HCT116 (cell line): ENCODE results near the gene ZBTB16. TPM values are rescaled to one million over a fixed set of nuclear protein-coding genes. Genes with fewer than 3 reads are reported as not detected.

Experiments used
- ATAC-seq: fragments of 200-7000 bp; cut with Tn5 transposase; 2 replicates; pipeline ENCODE4 v1.9.1; 2020; ENCODE audit warnings: mild to moderate bottlenecking, moderate library complexity
- BruUV-seq: library from RNA; stranded (reverse); fragments of 400-500 nt; replicated peaks from 2 replicates; lab custom pipeline; 2021; lab: Mats Ljungman, UMichigan
- CTCF ChIA-PET: fragments of 300-600 bp; sonication (Branson Sonifier 250); formaldehyde crosslinking; loops from one replicate; lab custom pipeline; 2021; ENCODE audit warnings: antibody characterized with exemption; lab: Charles Lee
- POLR2A ChIA-PET: fragments of 300-600, 350-600 bp; sonication (Branson Sonifier 250); formaldehyde crosslinking; loops from one replicate; lab custom pipeline; 2021; ENCODE audit warnings: antibody characterized with exemption; lab: Charles Lee
- RAD21 ChIA-PET, 2 experiments: fragments of 300-600 bp; sonication (Branson Sonifier 250); formaldehyde crosslinking; loops; one replicate each; lab custom pipeline; 2023; ENCODE audit warnings: low total read pairs in 2 of 2; ENCODE audit not compliant: uncharacterized antibody in 2 of 2, unreplicated experiment in 2 of 2, low non-redundant PET in 1 of 2; lab: Charles Lee
- DNase-seq: peaks from one replicate; pipeline ENCODE4 v3.0.0-alpha.2; 2010; ENCODE audit warnings: low read depth, low spot score
- H2AFZ ChIP-seq: fragments of 200-600 bp; shearing (Covaris generic), sonication (generic); 2 replicates; pipeline ENCODE4 v1.6.1; 2017; ENCODE audit warnings: low read depth, mixed run types, mixed read lengths, antibody characterized with exemption, low read length; ENCODE audit not compliant: poor library complexity, severe bottlenecking
- H3K27ac ChIP-seq: 2 replicates; pipeline ENCODE4 v1.5.1; 2012; ENCODE audit warnings: low read depth, low read length
- H3K27me3 ChIP-seq: fragments of 200-600 bp; sonication (generic); 2 replicates; pipeline ENCODE4 v1.6.1; 2016; ENCODE audit warnings: mixed run types, low read length, mixed read lengths; ENCODE audit not compliant: insufficient read depth
- H3K36me3 ChIP-seq, 2 experiments: fragments of 200-500 bp in 1 of 2; fragments of 200-600 bp in 1 of 2; sonication (Bioruptor generic) in 1 of 2; sonication (generic) in 1 of 2; 2 replicates each; pipeline versions ENCODE4 v1.5.1 to v1.6.1; 2014 to 2016; ENCODE audit warnings: low read length in 2 of 2, inconsistent platforms in 1 of 2, mixed read lengths in 1 of 2, mixed run types in 1 of 2; ENCODE audit not compliant: insufficient read depth in 2 of 2, control insufficient read depth in 1 of 2
- H3K4me1 ChIP-seq, 2 experiments: fragments of 200-600 bp in 1 of 2; sonication (generic) in 1 of 2; 2 replicates each; pipeline versions ENCODE4 v1.5.1 to v1.6.1; 2012 to 2017; ENCODE audit warnings: low read length in 2 of 2, inconsistent platforms in 1 of 2, mild to moderate bottlenecking in 1 of 2, mixed read lengths in 1 of 2, mixed run types in 1 of 2, moderate library complexity in 1 of 2; ENCODE audit not compliant: insufficient read depth in 2 of 2, control insufficient read depth in 1 of 2
- H3K4me2 ChIP-seq: fragments of 200-600 bp; sonication (generic); 2 replicates; pipeline ENCODE4 v1.6.1; 2017; ENCODE audit warnings: mixed run types, low read length, mixed read lengths
- H3K4me3 ChIP-seq, 2 experiments: fragments of 200-600 bp in 1 of 2; sonication (generic) in 1 of 2; replicated peaks in 1 of 2; 2 replicates each; pipeline ENCODE4 v1.5.1; 2011 to 2016; ENCODE audit warnings: low read length in 2 of 2, control low read depth in 1 of 2, low read depth in 1 of 2, mild to moderate bottlenecking in 1 of 2, mixed read lengths in 1 of 2, mixed run types in 1 of 2
- H3K79me2 ChIP-seq: fragments of 200-600 bp; sonication (generic); 2 replicates; pipeline ENCODE4 v1.6.1; 2017; ENCODE audit warnings: mild to moderate bottlenecking, mixed run types, low read length, moderate library complexity, mixed read lengths; ENCODE audit not compliant: insufficient read depth
- H3K9ac ChIP-seq: fragments of 200-600 bp; sonication (generic); 2 replicates; pipeline ENCODE4 v1.6.1; 2016; ENCODE audit warnings: low read length, mixed read lengths
- H3K9me2 ChIP-seq: fragments of 200-600 bp; sonication (generic), shearing (Covaris generic); 2 replicates; pipeline ENCODE4 v1.6.1; 2017; ENCODE audit warnings: mixed run types, mild to moderate bottlenecking, moderate library complexity; ENCODE audit not compliant: insufficient read depth
- H3K9me3 ChIP-seq, 2 experiments: fragments of 200-500 bp in 1 of 2; fragments of 200-600 bp in 1 of 2; sonication (Bioruptor generic) in 1 of 2; sonication (generic) in 1 of 2; 2 replicates each; pipeline ENCODE4 v1.6.1; 2014 to 2017; ENCODE audit warnings: low read length in 2 of 2, mixed read lengths in 2 of 2, inconsistent platforms in 1 of 2, low read depth in 1 of 2, mild to moderate bottlenecking in 1 of 2, mixed run types in 1 of 2, moderate library complexity in 1 of 2; ENCODE audit not compliant: control insufficient read depth in 1 of 2, insufficient read depth in 1 of 2
- H4K20me1 ChIP-seq: fragments of 200-600 bp; sonication (generic), shearing (Covaris generic); 2 replicates; pipeline ENCODE4 v1.6.1; 2017; ENCODE audit warnings: mixed run types, mild to moderate bottlenecking, moderate library complexity; ENCODE audit not compliant: insufficient read depth
- CBX3 ChIP-seq: IDR thresholded peaks from 2 replicates; pipeline ENCODE4 v1.6.1; 2012; ENCODE audit warnings: low read depth
- EGR1 ChIP-seq: IDR thresholded peaks from 2 replicates; pipeline ENCODE4 v1.6.1; 2012; ENCODE audit warnings: low read depth
- ELF1 ChIP-seq: IDR thresholded peaks from 2 replicates; pipeline ENCODE4 v1.6.1; 2012; ENCODE audit warnings: low read depth, borderline replicate concordance
- EZH2 ChIP-seq: fragments of 200-600 bp; sonication (generic); IDR thresholded peaks from 2 replicates; pipeline ENCODE4 v1.6.1; 2017; ENCODE audit warnings: antibody characterized with exemption, mixed run types
- EZH2phosphoT487 ChIP-seq: fragments of 200-600 bp; IDR thresholded peaks from 2 replicates; pipeline ENCODE4 v1.6.1; 2018; ENCODE audit warnings: antibody characterized with exemption, borderline replicate concordance
- MAX ChIP-seq: IDR thresholded peaks from 2 replicates; pipeline ENCODE4 v1.6.1; 2012
- SRF ChIP-seq: IDR thresholded peaks from 2 replicates; pipeline ENCODE4 v1.6.1; 2012; ENCODE audit warnings: low read depth
- YY1 ChIP-seq: IDR thresholded peaks from 2 replicates; pipeline ENCODE4 v1.6.1; 2011; ENCODE audit warnings: low read length, low read depth, moderate library complexity, mild to moderate bottlenecking; ENCODE audit not compliant: insufficient replicate concordance; ENCODE audit errors: extremely low read depth
- intact Hi-C: fragments of 100-400 bp; cut with micrococcal nuclease; formaldehyde crosslinking; loops from 2 replicates; pipeline ENCODE4 v1.10.0; 2022
- total RNA-seq: library from RNA; stranded (reverse); gene quantifications from one replicate; pipeline ENCODE4 v1.2.1, GENCODE V29; 2021; ENCODE audit not compliant: unreplicated experiment
- TF ChIP-seq, protein P1 (sequence below): IDR thresholded peaks from 2 replicates; pipeline ENCODE4 v1.6.1; 2012; ENCODE audit warnings: low read depth

ZBTB16 gene
- total RNA-seq, 1 experiment from 2014 or later: 0.30 TPM

DNA sequence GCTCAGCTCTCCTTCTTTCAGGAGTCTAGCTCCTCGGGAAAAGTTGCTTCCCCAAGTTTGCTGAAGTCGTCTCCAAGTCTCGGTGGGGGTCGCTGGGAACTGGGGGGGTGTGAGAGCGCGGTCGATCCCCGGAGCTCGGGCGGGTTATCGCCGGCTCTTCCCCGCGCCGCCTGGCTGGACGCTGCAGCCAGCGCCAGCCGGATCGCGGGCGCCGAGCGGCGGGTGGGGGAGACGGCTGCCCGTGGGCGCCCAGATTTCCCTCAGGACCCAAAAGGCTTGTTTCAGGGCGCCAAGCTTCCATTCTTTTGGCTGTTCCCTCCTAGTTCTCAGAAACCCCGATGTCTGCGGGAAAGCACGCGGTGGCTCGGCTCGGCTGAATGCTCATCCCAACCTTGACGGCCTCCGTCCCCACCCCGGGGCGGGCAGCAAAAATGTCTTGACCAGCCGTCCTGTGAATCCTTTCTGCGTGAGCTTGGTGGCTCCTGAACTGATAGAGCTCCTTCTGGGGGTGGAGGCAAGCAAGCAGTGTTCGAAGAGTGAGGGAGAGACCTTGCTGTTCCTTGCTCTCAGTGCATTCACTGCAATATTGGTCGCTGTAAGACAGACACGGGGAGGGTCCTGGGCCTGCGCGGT lies 1.7 kb downstream of the ZBTB16 start:
- intact Hi-C loops: no loop called here
- Histone ChIP-seq H4K20me1 (no peaks in the 10 kb centered on the region), H2AFZ (no peak overlapping the region)
- no peak for TF ChIP-seq ELF1
- TF ChIP-seq CBX3: no peak
- TF ChIP-seq, protein P1, sequence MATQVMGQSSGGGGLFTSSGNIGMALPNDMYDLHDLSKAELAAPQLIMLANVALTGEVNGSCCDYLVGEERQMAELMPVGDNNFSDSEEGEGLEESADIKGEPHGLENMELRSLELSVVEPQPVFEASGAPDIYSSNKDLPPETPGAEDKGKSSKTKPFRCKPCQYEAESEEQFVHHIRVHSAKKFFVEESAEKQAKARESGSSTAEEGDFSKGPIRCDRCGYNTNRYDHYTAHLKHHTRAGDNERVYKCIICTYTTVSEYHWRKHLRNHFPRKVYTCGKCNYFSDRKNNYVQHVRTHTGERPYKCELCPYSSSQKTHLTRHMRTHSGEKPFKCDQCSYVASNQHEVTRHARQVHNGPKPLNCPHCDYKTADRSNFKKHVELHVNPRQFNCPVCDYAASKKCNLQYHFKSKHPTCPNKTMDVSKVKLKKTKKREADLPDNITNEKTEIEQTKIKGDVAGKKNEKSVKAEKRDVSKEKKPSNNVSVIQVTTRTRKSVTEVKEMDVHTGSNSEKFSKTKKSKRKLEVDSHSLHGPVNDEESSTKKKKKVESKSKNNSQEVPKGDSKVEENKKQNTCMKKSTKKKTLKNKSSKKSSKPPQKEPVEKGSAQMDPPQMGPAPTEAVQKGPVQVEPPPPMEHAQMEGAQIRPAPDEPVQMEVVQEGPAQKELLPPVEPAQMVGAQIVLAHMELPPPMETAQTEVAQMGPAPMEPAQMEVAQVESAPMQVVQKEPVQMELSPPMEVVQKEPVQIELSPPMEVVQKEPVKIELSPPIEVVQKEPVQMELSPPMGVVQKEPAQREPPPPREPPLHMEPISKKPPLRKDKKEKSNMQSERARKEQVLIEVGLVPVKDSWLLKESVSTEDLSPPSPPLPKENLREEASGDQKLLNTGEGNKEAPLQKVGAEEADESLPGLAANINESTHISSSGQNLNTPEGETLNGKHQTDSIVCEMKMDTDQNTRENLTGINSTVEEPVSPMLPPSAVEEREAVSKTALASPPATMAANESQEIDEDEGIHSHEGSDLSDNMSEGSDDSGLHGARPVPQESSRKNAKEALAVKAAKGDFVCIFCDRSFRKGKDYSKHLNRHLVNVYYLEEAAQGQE: no peak
- no peak for TF ChIP-seq MAX
- TF ChIP-seq EZH2phosphoT487: no peak
- no peak for TF ChIP-seq EZH2
- TF ChIP-seq EGR1: no peak
- no peak for TF ChIP-seq YY1
- TF ChIP-seq SRF: no peak
- TF ChIP-seq, all 23 proteins: peak for 0
- Histone ChIP-seq H3K4me2 (no peak overlapping the region), H3K79me2 (no peaks in the 10 kb centered on the region), H3K9me2 (no peaks in the 10 kb centered on the region), H3K9ac (no peak overlapping the region), H3K36me3 (no peaks in the 10 kb centered on the region), H3K27ac (no peak overlapping the region), H3K4me1 (no peaks in the 10 kb centered on the region), H3K27me3 (peaks cover 5% of the 10 kb centered on the region; the same call in 1 of the 2 replicates), H3K9me3 (no peaks in the 10 kb centered on the region), H3K4me3 (no peak overlapping the region)
- DNase-seq (no peak), ATAC-seq (no peak)
- ChIA-PET POLR2A (no interaction called here), CTCF (no interaction called here), RAD21 (no interaction called here)
- no TSS peak for BruUV-seq
